ENCODE data around the gene SDHB. TPM values are rescaled to one million over a fixed set of nuclear protein-coding genes. Genes with fewer than 3 reads are reported as not detected.

SDHB gene
- total RNA-seq, 2 donors from 2014 or later = 38.9 to 59.4 TPM

DNA sequence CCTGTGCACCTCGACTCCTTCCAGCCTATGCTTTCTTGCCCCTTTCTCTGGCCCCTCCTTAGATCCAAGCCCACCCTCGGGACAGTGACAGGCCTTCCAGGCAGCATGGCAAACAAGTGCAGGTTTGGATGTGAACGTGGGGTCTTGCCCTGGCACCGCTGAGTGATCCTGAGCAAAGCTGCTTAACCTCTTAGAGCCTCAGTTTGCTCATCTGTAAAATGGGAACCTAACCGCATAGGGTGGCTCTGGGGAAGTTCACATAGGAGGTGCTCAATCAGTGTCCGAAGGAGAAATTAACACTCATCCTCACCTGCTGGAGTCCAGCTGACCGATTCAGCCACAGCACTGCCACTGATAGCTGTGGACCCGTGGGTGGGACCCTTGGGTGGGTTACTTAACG, 80.6 kb downstream of the SDHB start:
- WGBS, 2 donors = 80 to 87% methylated on average over 8 to 9 of the region's 9 CpGs
- no peak overlapping the region for H3K4me3 ChIP-seq
- ATAC-seq (no peak), DNase-seq (no peak)
- peaks cover 0 to 4% of the 10 kb centered on the region in 2 donors for H3K36me3 ChIP-seq (replicated peaks in 1 of 2; ENCODE audit: insufficient read depth in 1 of 2, low read depth in 2 of 2)
- no peaks in the 10 kb centered on the region for H3K27me3 ChIP-seq
- no peak overlapping the region for H3K27ac ChIP-seq
- TF ChIP-seq POLR2A (IDR thresholded peaks at IDR 0.05) = no peak
- TF ChIP-seq, protein P1, sequence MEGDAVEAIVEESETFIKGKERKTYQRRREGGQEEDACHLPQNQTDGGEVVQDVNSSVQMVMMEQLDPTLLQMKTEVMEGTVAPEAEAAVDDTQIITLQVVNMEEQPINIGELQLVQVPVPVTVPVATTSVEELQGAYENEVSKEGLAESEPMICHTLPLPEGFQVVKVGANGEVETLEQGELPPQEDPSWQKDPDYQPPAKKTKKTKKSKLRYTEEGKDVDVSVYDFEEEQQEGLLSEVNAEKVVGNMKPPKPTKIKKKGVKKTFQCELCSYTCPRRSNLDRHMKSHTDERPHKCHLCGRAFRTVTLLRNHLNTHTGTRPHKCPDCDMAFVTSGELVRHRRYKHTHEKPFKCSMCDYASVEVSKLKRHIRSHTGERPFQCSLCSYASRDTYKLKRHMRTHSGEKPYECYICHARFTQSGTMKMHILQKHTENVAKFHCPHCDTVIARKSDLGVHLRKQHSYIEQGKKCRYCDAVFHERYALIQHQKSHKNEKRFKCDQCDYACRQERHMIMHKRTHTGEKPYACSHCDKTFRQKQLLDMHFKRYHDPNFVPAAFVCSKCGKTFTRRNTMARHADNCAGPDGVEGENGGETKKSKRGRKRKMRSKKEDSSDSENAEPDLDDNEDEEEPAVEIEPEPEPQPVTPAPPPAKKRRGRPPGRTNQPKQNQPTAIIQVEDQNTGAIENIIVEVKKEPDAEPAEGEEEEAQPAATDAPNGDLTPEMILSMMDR (IDR thresholded peaks at IDR 0.05) = no peak
- no peaks in the 10 kb centered on the region for H3K9me3 ChIP-seq
- H3K4me1 ChIP-seq = no peaks in the 10 kb centered on the region
- intact Hi-C loops (cut with DNase I) = loop anchor here (10.0 kb wide), 1 partner anchor 52 kb away; no protein-coding TSS in a partner anchor

DNA sequence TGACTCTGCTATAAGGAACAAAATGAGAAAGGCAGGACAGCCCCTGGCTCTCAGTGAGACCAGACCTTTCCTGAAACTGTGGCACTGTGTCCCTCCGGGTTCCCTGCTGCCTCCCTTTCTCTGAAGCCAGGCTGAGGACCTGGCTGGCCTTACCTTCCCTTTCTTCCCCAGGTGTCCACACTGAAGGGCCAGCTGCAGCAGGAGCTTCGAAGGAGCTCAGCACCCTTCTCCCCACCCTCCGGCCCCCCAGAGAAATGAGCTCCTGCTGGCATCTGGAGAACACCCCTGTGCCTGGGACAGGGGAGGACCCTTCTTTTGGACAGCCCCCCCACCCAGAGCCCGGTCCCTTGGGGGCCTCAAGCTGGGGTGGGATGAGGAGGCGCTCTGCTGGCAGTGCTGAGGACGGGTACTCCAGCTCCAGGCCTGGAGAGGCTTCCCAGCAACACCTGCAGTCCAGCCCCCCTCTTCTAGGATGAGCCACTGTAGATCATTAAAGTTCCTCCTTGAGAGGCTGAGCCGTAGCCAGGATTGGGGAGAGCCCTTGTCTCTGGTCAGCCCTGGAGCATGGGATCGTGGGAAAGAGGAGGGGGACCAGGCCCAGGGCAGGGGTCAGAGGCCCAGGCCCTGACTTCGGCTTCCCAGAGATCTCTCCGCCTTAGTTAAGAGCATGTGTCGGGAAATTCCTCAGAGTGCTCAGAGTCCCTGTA, 81.5 kb downstream of the SDHB start:
- 86 to 91% methylated on average over 8 to 11 of the region's 11 CpGs for whole genome bisulfite sequencing, 2 donors
- no peaks in the 10 kb centered on the region for H3K27me3 ChIP-seq
- TF ChIP-seq POLR2A (IDR thresholded peaks at IDR 0.05) = no peak
- TF ChIP-seq, protein P1 (IDR thresholded peaks at IDR 0.05) = no peak
- intact Hi-C loops (cut with DNase I) = loop anchor here (10.0 kb wide), 1 partner anchor 52 kb away; no protein-coding TSS in a partner anchor
- no peaks in the 10 kb centered on the region for H3K4me1 ChIP-seq
- H3K27ac ChIP-seq = no peak overlapping the region
- DNase-seq (no peak), ATAC-seq (no peak)
- H3K36me3 ChIP-seq (replicated peaks in 1 of 2; ENCODE audit: insufficient read depth in 1 of 2, low read depth in 2 of 2) = peaks cover 0 to 4% of the 10 kb centered on the region in 2 donors
- no peak overlapping the region for H3K4me3 ChIP-seq
- no peaks in the 10 kb centered on the region for H3K9me3 ChIP-seq

DNA sequence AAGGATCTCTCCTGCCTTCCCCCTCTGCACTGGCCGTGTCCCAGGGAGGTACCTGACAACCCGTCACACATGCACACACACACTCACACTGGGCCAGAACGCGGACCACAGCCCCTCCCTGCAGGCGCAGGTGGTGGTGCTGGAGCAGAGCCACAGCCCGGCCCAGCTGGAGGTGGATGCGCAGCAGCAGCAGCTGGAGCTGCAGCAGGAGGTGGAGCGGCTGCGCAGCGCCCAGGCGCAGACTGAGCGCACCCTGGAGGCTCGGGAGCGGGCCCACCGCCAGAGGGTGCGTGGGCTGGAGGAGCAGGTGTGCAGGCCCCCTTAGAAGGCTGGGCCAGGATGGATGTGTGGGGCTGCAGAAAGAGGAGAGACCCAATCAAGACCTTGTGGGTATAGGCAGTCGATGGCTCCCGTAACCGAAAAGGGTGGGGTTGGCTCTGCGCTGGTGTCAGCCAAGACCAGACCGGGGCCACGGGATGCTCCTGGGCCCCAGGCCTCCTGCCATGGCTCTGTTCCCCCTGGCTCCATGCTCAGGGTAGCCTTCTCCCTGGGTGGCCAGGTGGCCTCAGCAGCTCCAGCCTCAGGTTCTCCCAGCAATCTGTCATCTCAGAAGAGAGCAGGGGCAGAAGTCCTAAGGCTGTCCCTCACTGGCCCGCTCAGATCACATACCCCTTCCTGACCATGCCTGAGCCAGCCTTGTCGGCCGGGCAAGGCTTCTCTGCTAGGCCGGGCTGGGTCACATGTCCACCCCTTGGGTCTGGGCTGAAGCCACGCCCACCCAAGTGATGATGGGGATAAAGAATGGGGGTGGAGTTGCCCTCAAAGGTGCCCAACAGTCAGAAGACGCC, 82.3 kb downstream of the SDHB start:
- H3K27me3 ChIP-seq = no peaks in the 10 kb centered on the region
- peaks cover 0 to 4% of the 10 kb centered on the region in 2 donors for H3K36me3 ChIP-seq (replicated peaks in 1 of 2; ENCODE audit: insufficient read depth in 1 of 2, low read depth in 2 of 2)
- H3K27ac ChIP-seq = no peak overlapping the region
- TF ChIP-seq, protein P1 (IDR thresholded peaks at IDR 0.05) = no peak
- TF ChIP-seq POLR2A (IDR thresholded peaks at IDR 0.05) = no peak
- DNase-seq (no peak), ATAC-seq (no peak)
- 83 to 84% methylated on average over 8 to 28 of the region's 28 CpGs for WGBS, 2 donors
- H3K4me3 ChIP-seq = no peak overlapping the region
- intact Hi-C loops (cut with DNase I) = loop anchor here (10.0 kb wide), 1 partner anchor 53 kb away; no protein-coding TSS in a partner anchor
- H3K4me1 ChIP-seq = no peaks in the 10 kb centered on the region
- no peaks in the 10 kb centered on the region for H3K9me3 ChIP-seq

DNA sequence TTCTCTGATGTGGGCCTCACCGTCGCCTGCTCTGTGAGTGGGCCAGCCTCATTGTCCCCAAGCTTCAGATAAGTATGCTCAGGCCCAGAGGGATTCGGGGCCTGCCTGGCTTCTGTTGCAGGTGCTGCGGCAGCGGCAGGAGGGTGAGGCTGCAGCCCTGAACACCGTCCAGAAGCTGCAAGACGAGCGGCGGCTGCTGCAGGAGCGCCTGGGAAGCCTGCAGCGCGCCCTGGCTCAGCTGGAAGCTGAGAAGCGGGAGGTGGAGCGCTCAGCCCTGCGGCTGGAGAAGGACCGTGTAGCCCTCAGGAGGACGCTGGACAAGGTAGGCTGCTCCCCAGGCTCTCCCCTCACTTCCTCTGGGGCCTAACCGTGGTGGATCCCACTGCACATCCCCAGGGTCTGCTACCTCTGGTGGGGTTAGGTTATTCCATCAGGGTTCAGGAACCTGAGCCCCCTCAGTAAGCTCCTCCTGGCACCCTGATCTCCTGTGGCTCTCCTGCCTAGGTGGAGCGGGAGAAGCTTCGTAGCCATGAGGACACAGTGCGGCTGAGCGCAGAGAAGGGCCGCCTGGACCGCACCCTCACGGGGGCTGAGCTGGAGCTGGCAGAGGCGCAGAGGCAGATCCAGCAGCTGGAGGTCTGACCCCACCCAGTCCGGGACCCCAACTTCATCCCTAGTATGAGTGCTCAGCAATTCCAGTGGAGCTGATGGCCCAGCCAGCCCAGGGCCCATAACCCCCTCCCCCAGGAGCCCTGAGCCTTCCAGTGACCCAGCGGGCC, 83.5 kb downstream of the SDHB start:
- Histone ChIP-seq H3K36me3 (replicated peaks in 1 of 2; ENCODE audit: insufficient read depth in 1 of 2, low read depth in 2 of 2) (peaks cover 0 to 9% of the 10 kb centered on the region in 2 donors), H3K4me3 (no peak overlapping the region), H3K9me3 (no peaks in the 10 kb centered on the region), H3K27ac (no peak overlapping the region), H3K27me3 (no peaks in the 10 kb centered on the region), H3K4me1 (no peaks in the 10 kb centered on the region)
- TF ChIP-seq, protein P1 (IDR thresholded peaks at IDR 0.05) = no peak
- no peak for TF ChIP-seq POLR2A (IDR thresholded peaks at IDR 0.05)
- intact Hi-C loops (cut with DNase I) = loop anchor here (10.0 kb wide), 1 partner anchor 54 kb away; no protein-coding TSS in a partner anchor
- ATAC-seq (no peak), DNase-seq (no peak)
- WGBS, 2 donors = 94 to 95% methylated on average over 6 to 24 of the region's 28 CpGs

All from body of pancreas (tissue), 4 donors.